Inflammatory macrophage treated with lipopolysaccharide for 1 hour (primary cell): Measurements from ENCODE around the gene CPTP.

Experiments
- DNase-seq, 2 donors: peaks; one replicate each; pipeline ENCODE4 v3.0.0-alpha.2; 2020 to 2022

The CPTP gene

DNA sequence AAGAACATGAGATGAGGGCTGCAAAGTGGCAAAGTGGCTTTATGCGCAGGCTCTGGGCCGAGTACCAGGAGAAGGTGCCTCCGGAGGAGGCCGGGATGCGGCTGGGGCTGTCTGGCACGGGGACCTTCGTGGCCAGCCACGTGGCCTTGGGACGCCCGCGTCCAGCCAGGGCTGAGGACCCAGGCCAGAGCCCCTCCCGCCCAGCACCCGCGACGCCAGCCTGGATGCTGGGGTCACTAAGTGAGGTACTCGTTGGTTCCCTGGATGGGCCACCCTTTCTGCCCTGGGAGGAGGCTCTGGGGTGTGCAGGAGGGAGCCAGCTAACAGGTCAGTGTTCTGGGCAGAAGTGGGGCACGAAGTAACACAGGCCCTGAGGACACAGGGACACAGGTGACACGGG is 31.8 kb upstream of the CPTP start:
- no peak for DNase-seq

GRCh38 chr1:1293263-1294249 is 31.0 kb upstream of the CPTP start:
- DNase-seq = no peak

DNA sequence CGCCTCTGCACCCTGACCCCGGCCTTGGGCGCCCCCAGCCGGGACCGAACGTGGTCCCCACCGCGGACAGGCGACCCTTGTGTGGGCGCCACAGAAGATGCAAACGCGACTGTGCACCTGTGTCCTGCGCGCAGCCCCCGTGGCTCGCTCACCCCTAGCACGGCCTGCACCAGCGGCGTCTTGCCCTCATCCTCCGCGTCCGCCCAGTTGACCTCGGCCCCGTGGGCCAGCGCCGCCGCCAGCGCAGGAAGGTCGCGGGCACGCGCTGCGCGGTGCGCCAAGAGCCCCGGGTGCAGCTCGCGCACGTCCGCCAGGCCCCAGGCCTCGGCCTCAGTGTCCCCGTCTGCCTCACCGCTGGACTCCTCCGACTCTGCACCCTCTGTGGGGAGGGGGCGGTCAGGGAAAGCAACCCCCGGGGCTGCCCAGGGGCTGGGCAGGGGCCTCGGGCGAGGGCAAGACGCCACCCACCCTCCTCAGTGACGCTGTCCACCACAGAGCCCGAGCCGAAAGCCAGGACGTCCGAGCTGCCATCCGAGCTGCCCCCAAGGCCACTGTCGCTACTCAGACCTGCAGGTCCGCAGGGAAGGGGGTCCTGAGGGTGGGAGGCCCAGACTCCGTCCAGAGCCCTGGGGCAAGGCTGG is 30.2 kb upstream of the CPTP start:
- DNase-seq = no peak

GRCh38 chr1:1295154-1295923 is 29.3 kb upstream of the CPTP start:
- no peak for DNase-seq

DNA sequence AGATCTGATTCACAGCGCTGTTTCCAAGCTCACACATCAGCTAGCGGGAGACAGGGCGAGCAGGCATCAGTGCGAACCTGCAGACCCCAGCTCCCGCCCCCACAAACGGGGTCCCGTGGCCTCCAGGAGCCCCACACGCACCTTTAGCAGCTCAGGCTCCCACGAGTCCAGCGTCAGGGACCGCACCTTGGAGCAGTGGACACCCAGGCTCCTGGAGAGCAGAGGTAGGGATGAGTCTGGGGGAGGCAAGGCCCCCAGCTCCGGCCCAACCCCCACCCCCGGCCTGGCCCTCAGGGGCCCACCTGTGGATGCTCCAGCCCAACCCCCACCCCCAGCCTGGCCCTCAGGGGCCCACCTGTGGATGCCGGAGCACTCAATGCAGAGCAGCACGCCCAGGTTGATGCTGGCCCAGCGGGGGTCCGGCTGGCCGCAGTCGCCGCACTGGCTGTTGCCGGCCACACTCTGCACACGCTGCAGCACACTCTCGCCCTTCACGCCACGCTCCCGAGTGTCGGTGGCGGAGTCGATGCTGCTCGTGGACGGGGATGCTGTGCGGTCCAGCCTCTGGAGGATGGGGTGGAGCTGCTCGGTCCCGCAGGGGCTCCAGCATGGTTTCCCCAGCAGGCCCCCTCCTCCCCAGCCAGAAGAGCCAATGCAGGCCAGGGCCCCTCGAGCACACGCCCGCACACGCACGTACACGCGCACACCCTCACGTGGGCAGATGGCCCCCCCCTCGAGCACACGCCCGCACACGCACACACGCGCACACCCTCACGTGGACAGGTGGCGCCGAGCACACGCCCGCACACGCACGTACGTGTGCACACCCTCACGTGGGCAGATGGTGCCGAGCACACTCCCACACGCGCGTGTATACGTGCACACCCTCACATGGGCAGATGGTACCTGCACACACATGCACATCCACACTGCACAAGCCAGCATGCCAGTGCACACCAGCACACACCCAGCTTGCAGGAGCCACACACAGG is 28.2 kb upstream of the CPTP start:
- no peak for DNase-seq

GRCh38 chr1:1297802-1298424 is 26.7 kb upstream of the CPTP start:
- DNase-seq = no peak

- no peak for DNase-seq
Measured at GRCh38 chr1:1298861-1299685, 25.5 kb upstream of the CPTP start.

DNA sequence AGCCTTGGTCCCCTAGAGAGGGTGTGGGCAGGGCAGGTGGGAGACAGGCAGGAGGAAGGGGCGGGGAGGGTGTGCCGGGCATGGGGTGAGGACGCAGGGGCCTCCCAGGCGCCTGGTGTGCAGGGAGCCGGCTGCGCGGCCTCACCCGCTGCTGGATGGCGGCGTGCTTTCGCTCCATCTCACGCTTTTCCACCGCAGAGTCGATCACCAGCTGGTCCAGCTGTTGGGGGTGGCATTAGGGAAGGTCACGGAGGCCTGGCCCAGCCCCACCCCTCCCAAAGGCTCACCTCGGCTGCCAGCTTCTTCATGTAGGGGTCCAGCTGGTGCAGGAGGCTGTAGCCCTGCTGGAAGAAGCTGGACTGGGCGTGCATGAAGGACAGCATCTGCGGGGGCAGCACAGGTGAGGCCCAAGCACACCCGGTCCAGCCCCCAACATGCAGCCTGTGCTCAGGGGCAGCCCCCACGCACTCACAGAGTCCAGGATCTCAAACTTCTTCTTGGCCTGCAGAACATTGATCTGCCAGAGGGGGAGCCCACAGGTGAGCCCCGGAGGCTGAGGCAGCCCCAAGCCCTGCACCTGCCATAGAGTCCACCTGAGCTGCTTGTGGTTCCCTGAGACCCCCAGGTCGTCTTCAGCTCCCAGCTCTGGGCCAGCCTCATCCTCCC is 24.8 kb upstream of the CPTP start:
- DNase-seq = no peak

GRCh38 chr1:1300352-1300739 is 24.3 kb upstream of the CPTP start:
- DNase-seq = no peak

DNA sequence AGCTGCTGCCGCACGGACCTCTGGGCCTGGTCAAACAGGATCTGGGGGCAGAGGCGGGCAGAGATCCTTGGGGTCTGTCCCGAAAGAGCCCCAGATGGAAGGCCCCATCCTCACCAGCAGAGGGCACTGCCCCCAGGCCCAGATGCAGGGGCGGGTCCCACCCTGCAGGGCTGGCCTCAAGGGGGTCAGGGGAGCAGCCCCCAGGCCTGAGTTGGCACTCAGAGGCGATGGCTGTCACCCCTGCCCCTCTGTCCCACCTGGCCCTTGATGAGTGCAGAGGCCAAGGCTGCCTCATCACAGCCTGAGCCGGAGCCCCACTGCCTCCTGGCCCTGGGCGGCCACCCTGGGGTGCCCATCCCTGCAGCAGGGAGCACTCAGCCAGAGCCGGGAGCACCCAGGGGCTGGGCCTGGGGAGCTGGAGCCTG is 22.6 kb upstream of the CPTP start:
- no peak for DNase-seq

DNA sequence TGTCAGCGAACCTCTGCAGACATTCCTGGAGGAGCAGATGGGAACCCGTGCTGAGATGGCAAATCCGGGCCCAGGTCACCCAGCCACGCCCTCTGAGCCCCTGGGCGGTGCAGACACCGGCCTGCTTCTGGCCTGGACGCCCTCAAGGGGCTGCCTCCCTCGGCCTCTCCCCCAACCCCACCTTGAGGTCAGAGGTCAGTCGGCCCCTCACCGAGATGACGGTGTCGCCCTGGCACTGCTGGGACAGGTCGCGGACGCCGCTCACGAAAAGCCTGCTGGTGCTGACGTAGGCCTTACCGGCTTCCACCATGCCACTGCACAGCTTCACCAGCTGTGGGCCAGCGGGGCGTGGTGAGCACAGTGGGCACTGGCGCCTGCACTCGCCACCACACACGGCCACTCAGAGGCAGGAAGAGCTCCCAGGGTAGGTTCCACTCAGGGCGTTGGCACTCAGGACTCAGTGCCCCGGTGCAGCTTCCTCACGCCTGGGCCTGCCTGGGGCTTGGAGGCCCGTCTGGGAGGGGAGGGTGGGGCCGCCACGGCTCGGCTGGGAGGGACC is 21.6 kb upstream of the CPTP start:
- no peak for DNase-seq

GRCh38 chr1:1303736-1304135 is 20.9 kb upstream of the CPTP start:
- no peak for DNase-seq

- DNase-seq = peak in 1 of 2 donors; percentile 26
Measured at GRCh38 chr1:1304331-1305299, 20.0 kb upstream of the CPTP start.

DNA sequence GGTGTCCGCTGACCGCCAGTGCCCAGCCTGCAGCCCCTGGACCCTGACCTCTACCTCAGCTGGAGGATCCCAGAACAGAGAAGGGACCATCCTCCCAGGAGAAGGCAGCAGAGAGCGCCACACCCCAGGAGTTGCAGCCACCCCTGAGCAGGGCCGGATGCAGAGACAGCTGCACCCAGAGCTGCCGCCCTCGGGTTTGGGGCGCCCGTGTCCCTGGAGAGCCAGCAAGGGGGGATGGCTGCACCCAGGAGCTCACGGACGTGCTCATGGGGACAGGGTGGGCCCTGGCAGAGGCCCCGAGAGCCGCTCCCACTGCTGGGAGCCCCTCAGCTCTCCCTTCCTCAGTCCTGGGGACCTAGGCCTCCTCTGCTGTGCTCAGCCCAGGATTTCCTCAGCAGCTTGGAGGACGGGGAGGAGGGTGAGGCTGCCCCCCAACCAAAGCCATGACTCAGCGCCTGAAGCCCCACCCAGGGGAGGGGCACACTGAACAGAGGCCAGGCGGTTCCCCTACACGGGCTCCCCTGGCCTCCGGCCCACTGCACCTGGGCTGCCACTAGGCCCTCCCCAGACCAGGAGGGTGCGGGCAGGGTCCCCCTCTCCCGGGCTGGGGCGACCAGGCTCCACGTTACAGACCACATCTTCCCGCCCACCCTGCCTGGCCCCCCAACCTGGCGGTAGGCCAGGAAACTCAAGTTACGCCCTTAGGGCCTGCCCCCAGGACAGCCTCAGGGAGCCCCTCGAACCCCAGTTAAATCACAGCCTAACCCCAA is 19.1 kb upstream of the CPTP start:
- DNase-seq = peak; percentile 16 to 43

GRCh38 chr1:1306070-1306660 is 18.4 kb upstream of the CPTP start:
- DNase-seq = no peak

- DNase-seq = no peak
Measured at GRCh38 chr1:1306661-1307260, 17.8 kb upstream of the CPTP start.
